GM18861 (cell line): Measurements from ENCODE around the gene KAT8.
"Not testable (repeated sequence)": the region's sequence is repeated elsewhere in the genome, so short reads cannot be mapped to it uniquely, and the experiment has no call there.

Experiments
- ATAC-seq: cut with Tn5 transposase; IDR thresholded peaks from one replicate; pipeline ENCODE4 v1.9.1; 2021; ENCODE audit not compliant: unreplicated experiment

KAT8 gene

DNA sequence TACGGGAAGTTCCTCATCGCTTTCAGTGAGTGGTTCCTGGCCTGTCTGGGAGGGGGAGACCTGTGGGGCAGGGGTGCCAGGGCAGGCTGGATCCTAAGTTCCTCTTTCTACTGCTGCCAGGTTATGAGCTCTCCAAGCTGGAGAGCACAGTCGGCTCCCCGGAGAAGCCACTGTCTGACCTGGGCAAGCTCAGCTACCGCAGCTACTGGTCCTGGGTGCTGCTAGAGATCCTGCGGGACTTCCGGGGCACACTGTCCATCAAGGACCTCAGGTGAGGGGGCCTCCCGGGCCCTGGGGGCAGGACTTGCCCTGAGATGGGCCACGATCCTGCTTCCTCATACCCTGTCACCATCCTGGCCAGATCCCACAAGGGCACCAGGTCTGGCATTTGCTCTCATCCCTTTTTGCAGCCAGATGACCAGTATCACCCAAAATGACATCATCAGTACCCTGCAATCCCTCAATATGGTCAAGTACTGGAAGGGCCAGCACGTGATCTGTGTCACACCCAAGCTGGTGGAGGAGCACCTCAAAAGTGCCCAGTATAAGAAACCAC, 12.9 kb downstream of the KAT8 start:
- ATAC-seq = no peak

DNA sequence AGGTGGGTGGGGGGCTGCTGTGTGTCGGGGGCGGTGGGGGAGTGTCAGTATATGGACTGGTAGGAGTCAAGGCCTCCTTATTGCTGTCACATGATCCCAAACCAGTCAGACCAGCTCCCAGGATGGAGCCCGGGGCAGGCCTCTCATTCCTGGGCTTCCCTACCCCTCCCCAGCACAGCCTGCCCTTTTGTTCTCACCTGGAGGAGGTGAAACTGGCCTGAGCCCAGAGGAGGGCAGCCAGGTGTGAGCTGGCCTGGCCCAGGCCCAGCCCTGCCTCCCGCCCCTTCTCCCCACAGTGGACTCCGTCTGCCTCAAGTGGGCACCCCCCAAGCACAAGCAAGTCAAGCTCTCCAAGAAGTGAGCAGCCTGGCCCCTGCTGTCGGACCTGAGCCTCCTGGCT, 13.4 kb downstream of the KAT8 start:
- no peak for ATAC-seq

DNA sequence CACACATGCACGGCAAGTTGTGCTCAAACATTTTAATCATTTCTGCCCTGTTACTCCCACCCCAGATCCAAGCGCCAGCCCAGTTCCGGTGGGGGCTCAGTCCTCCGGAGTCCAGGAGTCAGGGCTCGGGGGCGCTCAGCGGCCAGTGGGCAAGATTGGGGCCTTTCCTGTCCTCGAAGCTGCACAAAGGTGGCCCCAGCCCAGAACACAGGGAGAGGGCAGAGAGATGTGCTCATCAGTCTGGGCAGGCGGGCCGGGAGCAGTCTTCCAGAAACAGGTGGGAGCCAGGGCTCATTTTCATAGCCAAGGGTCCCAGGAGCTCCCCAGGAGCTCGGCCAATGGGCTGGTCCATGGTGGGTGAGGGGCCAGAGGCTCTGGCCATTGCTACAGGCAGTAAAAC, 14.0 kb downstream of the KAT8 start:
- no peak for ATAC-seq

DNA sequence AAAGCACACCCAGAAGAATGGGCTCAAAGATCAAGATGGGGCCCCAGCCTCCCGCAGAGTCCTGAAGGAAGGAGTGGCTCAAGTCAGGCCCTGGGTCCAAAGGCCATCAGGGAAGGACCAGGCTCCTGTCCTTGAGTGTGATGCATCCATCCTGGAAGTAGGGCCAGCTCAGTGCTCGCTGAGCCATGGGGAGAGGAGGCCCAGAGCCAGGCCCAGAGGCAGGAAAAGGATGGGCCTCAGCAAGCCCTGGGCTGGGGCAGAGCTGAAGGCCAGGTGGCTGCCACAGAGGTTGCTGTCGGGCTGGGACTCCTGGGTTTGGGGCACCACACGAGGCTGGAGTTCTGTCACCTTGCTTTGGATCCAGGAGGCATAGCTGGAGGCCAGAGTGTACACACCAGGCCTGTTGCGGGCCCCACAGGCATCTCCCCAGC, 14.4 kb downstream of the KAT8 start:
- no peak for ATAC-seq

DNA sequence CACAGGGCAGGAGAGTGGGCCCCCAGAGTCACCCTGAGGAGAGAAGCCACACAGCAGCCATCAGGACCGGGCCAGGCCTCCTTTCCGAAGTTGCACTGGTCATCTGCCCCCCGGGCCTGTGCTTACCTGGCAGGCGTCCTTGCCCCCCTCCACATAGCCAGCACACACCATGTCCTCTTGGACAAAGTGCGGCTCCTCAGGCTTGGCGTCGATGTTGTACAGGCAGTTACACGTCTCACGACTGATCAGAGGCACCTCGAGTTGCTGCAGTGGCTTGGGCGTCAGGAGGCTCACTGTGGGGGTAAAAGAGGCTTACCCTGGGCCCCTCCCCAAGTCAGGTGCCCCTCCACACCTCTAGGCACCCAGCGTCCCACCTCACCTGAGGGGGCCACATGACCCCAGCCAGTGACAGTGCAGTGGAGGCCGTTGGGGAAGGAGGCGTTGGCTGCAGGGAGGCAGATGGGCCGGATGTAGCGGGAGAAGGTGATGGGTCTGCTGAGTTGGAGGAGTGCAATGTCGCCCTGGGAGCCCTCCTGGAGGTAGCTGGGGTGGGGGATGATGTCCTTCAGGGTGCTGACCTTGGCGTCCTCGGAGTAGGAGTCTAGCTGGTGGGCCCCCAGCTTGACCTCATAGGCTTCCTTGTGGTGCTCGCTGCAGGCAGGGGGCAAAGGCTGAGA, 15.0 kb downstream of the KAT8 start:
- ATAC-seq = no peak

DNA sequence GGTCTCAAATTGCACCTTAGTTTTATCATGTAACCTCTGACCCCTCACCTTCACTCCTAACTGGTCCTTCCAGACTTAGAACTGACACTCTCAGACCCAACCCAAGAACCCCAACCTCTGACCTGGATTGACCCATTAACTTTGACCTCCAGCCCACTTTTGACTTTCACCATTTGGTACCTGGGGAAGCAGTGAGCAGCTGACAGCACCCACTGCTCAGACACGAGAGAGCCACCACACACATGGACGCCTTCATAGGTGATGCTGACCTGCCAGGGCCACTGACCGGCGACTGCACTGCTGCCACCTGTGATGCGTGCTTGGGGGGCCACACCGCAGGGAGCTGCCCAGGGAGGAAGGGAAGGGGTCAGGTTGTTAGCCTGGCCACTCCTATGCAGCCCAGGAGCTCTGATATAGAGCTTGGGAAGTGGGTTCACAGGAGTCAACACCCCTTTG, 15.6 kb downstream of the KAT8 start:
- ATAC-seq = no peak

DNA sequence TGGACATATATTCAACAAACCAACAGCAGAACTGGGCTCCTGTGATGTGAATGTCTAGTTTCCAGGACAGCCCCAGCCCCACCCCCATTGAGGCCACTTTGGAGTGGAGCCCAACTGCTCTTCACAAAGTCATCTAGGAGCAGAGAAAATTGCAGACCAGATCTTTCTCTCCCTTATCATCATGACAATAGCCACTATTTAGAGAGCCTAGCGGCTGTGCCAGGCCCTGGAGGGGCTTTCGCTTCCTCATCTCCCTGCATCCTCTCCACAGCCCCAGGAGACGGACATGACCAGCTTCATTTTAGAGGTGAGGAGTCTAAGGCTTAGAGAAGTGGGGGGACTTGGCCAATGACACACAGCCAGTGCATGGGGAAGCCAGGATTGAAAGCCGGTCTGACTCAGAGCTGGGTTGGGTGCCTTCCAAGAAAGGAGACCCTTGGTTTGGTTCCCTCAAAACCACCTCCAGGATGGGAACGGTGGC, 16.7 kb downstream of the KAT8 start:
- no peak for ATAC-seq

DNA sequence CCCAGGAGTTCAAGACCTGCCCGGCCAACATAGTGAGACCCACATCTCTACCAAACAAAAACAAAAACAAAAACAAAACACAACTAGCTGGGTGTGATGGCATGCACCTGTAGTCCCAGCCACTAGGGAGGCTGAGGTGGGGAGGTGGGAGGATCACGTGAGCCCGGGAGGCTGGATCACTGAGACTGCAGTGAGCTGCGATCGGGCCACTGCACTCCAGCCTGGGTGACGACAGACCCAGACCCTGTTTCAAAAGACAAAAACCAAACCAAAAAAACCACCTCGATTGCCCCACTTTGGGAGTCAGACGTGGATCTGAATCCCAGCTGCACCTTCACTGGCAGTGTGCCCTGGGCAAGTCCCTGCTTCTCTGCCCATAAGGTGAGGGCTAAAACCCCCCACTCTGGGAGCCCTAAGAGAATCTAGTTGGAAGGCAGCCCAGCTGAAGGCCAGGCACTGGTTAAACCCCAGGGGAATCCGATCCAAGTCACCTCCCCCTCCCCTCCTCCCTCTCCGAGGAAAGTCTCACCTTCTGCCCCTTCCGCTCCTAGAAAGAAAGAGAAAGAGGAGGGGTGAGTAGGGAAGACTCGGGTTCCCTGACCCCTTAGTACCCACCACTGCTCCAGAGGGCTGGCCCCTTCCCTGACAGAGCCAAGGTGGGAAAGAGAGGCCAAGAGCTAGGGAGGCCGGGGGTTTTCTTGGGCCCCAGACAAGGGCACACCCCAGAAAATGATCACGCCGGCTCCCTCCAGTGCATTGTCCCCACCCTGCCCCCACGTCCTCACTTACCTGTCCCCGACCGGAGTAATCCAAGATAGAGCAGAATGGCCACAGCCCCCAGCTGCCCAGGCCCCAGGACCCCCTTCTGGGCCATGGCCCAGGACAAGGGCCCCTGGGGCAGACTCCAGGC, 17.4 kb downstream of the KAT8 start:
- no peak for ATAC-seq

DNA sequence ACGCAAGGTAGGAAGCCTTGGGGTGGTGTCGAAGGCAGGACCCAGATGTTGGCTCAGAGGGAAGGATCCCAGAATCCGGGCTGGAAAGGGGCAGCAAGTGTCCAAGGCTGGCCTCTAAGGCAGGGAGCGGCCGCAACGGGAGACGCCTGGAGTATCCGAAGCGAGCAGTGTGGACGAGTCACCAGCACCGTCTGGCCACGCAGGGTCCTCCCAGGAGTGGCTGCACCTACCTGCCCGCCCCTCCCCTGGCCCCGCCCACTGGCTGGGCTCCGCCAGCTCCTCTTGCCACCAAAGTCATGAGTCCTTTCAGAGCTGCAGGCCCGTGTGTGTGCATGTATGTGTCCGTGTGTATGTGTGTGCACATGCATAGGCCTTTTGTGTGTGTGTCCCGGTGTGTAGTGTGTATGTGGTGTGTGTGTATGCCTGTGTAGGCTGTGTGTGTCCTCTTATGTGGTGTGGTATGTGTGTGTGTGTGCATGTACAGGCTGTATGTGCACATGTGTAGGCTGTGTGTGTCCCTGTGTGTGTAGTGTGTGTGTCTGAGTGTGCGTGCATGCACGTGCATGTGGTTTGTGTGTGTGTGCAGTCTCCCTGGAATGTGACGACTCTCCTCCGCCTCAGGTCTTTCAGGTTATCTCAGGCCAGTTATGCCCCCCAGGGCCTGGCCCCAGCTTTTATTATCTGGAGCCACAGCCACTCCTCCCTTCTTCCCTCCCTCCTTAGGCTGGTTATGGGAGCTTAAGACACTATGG, 18.2 kb downstream of the KAT8 start, which contains the start of gene PRSS8:
Gene PRSS8, minus strand, starts transcription at position 193 of the 752 bp plus-strand sequence. CDS start 229 bp downstream, outside the sequence.
- no peak for ATAC-seq

DNA sequence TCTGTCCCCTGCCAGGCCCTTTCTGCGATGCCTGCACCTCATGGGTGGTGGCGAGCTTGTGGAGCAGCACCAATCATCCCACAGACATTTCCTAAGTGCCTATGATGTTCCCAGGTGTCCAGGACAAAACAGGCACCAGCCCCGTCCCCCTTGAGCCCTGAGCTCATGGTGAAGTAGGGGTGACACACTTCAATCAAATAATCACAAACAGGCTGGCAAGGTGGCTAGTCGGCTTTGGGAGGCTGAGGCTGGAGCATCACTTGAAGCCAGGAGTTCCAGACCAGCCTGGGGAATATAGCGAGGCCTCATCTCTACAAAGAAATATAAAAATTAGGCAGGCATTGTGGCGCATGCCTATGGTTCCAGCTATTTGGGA, 18.8 kb downstream of the KAT8 start:
- no peak for ATAC-seq

DNA sequence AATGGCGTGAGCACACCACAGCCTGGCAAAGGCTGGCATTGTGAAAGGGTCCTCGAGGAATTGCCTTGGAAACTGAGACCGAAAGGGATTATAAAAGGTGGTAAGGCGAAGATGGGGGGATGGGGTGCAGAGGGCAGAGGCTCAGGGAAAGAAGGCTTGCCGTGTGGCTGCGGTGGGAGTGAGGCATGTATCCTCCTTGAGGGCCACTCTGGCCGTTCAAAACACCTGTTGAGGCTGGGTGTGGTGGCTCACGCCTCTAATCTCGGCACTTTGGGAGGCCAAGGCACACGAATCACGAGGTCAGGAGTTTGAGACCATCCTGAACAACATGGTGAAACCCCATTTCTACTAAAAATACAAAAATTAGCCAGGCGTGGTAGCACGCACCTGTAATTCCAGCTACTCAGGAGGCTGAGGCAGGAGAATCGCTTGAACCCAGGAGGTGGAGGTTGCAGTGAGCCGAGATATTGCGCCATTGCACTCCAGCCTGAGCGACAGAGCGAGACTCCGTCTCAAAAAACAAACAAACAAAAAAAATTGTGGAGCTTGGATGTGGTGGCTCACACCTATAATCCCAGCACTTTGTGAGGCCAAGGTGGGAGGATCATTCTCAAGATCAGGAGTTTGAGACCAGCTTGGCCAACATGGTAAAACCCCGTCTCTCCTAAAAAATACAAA, 19.5 kb downstream of the KAT8 start:
- not testable (repeated sequence) for ATAC-seq

DNA sequence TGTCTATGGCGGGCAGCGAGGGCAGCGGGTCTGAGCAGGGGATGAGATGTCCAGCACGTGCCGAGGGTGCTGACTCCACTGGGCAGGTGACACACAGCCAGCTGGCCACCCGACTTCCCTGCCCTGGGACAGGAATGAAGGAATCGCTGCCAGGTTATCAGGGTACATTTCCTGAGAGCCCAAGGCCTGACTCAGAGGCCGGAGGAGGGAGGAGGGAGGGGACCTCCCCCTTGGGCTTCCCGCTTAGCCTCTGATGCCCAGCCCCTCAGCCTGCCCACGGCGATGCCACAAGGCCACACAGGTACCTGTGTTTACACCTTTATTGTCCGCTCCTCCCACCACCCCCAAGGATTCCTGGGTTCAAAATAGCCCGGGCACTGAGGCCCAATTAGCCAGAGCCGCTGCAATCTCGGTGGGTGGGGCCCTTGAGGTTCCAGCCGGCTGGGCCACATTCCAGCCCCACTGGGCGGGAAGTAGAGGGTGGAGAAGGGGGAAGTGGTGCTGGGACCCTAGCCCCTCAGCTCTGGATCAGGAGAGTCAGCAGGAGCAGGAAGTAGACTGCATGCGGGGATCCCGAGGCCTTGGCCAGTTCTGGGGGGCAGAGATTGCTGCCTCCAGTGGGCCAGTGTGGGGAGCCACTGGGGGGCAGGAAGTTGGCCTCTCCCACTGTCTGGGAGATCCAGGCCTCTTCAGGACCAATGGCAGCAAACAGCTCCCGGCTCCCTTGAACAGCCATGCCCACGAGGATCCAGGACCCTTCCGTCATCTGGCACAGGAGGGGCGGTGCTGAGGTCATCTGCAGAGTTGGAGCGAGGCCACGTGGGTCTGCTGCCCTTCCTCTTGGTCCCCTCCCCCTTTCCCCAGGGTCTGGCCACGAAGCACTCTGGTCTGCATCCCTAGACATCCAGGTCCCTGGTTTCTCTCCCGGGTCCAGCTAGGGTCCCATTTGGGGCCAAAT, 21.4 kb downstream of the KAT8 start:
- no peak for ATAC-seq

DNA sequence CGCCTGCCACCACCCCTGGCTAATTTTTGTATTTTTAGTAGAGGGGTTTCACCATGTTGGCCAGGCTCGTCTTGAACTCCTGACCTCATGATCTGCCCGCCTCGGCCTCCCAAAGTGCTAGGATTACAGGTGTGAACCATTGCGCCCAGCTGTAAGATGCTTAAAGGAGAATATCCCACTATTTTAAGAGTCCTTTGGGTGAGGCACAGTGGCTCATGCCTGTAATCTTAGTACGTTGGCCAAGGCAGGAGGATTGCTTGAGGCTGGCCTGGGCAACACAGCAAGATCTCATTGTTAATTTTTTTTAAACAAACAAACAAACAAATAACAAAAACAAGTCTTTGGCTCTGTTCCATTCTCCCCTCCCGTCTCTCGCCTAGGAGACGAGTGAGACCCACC, 23.6 kb downstream of the KAT8 start:
- not testable (repeated sequence) for ATAC-seq

DNA sequence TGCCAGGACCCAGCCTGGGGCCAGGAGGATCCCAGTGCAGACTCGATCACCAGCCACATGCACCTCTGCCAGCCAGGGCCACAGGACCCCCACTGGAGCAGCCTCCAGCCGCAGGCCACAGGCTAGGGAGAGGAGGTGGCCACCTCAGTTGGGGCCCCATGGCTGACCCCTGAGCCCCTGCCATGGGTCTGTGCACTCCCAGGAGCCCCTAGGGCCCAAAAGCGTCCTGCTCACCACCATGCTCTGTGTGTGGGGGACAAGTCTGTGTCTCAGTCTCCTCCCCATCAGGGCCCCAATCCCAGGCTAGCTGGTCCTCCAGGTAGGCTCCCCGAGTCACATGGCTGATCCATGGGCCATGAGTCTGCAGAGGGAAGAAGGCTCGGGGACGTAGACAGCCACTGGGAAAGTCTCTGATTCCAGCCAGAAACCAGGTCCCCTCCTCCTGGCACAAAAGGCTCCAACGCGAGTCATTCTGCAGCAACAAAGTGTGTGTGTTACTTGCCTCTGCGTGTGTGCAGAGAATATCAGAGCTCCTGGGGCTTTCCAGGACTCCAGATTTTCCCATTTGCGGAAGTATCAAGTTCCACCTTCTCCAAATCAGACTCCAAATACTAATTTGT, 24.1 kb downstream of the KAT8 start:
- no peak for ATAC-seq

DNA sequence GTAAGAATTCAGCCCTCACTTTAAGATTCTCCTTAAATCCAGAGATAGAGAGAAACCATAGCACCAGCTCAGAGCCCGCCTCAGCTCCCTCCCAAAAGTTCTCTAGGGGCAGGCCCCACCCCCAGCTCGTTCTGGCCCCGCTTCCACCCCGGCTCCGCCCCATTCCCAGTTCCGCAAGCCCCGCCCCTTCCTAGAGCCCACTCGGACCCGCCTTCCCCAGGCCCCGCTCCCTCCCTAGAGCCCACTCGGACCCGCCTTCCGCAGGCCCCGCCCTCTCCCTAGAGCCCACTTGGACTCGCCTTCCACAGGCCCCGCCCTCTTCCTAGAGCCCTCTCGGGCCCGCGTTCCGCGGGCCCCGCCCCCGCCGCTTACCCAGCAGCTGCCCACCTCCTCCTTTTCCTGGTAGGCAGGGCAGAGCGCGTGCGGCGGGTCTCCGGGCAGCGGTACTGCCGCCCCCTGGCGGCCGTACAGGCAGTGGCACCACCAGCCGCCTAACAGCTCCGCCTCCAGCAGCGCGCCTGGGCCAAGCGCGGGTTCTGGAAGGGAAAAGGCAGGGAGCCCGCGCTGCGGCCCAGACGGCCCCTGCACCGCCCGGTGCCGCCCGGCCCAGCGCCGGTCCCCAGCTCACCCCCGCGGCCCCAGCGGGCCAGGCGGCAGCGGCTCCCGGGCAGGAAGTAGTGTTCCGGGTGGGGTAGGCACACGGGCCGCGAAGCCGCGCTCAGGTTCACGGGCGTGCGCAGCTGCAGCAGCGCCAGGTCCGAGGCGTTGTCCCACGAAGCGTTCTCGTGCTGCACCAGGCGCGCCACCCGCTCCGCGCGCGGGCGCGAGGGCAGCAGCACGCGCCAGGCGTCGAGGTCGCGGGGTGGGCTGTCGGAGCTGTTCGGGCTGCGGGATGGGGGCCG, 24.9 kb downstream of the KAT8 start:
- ATAC-seq = peak; percentile 80

DNA sequence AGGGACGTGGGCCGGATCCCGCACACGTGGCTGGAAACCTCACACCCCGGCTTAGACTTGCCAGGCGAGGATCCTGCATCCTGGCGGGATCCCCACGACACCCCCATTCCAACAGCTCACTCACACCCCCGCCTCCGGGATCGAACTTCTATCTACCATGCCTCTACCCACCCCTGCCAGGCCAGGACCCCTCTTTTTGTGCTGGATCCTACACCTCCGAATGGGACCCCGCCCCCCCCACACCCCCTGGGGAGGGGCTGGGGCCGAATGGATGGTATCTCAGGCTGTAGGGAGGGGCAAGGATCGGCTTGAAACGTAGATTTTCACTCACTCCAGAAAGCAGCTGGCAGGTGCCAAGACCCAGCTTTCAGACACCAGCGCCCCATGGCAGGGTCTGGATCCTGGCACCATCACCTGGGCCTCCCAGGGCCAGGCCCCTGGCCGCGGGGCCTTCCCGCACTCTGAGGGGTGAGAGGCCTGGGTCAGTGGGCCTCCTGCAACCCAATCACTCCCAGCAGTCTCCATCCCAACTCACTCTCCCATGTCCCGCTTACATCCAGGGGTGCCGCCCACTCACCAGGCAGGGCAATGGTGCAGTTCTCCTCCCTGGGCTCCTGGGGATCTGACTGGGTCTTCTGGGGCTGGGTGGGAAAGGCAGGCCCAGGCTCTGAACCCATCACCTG, 25.7 kb downstream of the KAT8 start:
- no peak for ATAC-seq

DNA sequence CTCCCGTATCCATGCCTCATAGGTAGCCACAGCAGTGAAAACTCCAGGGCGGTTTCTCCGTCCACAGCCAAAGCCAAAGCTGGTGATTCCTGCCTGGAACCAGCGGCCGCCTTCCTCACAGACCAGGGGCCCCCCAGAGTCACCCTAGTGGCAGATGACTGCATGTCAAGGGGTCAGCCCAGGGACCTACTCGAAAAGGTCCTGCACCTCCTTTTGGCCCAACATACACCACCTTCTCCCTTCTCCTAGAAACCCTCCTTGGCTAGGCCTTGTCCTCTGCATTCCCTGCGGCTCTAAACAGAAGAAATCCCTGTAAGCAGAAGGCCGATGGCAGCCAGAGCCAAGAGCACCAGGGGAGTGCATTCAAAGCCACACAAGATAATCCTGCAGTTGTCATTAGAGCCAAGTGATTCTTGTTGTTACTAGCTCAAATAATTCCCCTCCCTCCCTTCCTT, 26.3 kb downstream of the KAT8 start:
- ATAC-seq = no peak
